Astrocyte (in vitro differentiated cells and primary cell): ENCODE results near the gene DOK7. TPM values are rescaled to one million over a fixed set of nuclear protein-coding genes. Genes with fewer than 3 reads are reported as not detected.
A peak's percentile ranks its signal among the peaks of the same experiment; 100 is the strongest.

Source experiments
- DNase-seq: peaks from one replicate; pipeline ENCODE4 v3.0.0-alpha.2; 2010; ENCODE audit warnings: low read depth
- FAIRE-seq: peaks from 2 replicates; lab custom pipeline; 2011; peaks lifted over from hg19 to GRCh38; lab: Jason Lieb, UNC
- H2AFZ ChIP-seq: 2 replicates; pipeline ENCODE4 v1.6.0; 2012; ENCODE audit warnings: low read depth, low read length, inconsistent platforms
- H3K27ac ChIP-seq: 2 replicates; pipeline ENCODE4 v1.5.1; 2011; ENCODE audit warnings: low read depth, low read length, inconsistent platforms
- H3K27me3 ChIP-seq: 2 replicates; pipeline ENCODE4 v1.6.0; 2011; ENCODE audit warnings: low read length, inconsistent platforms; ENCODE audit not compliant: insufficient read depth
- H3K36me3 ChIP-seq: 2 replicates; pipeline ENCODE4 v1.5.1; 2011; ENCODE audit warnings: low read length, inconsistent platforms; ENCODE audit not compliant: insufficient read depth
- H3K4me1 ChIP-seq: 2 replicates; pipeline ENCODE4 v1.5.1; 2011; ENCODE audit warnings: low read length, inconsistent platforms; ENCODE audit not compliant: insufficient read depth
- H3K4me2 ChIP-seq: 2 replicates; pipeline ENCODE4 v1.6.0; 2012; ENCODE audit warnings: low read length, inconsistent platforms
- H3K4me3 ChIP-seq: 2 replicates; pipeline ENCODE4 v1.5.1; 2011; ENCODE audit warnings: low read depth, mild to moderate bottlenecking, low read length, inconsistent platforms; ENCODE audit not compliant: insufficient read depth
- H3K79me2 ChIP-seq: 2 replicates; pipeline ENCODE4 v1.6.0; 2012; ENCODE audit warnings: mild to moderate bottlenecking, low read length, inconsistent platforms; ENCODE audit not compliant: insufficient read depth
- H3K9ac ChIP-seq: 2 replicates; pipeline ENCODE4 v1.6.0; 2012; ENCODE audit warnings: mild to moderate bottlenecking, low read length, inconsistent platforms
- H3K9me3 ChIP-seq: 2 replicates; pipeline ENCODE4 v1.5.1; 2012; ENCODE audit warnings: low read depth, mild to moderate bottlenecking, low read length, inconsistent platforms; ENCODE audit not compliant: insufficient read depth
- H4K20me1 ChIP-seq: 2 replicates; pipeline ENCODE4 v1.6.0; 2012; ENCODE audit warnings: low read length, inconsistent platforms; ENCODE audit not compliant: insufficient read depth
- H3K27ac Mint-ChIP-seq: one replicate; pipeline ENCODE4 v1.8.0; 2021; ENCODE audit warnings: mild to moderate bottlenecking, mixed read lengths; ENCODE audit not compliant: unreplicated experiment
- H3K27me3 Mint-ChIP-seq: one replicate; pipeline ENCODE4 v1.8.0; 2021; ENCODE audit warnings: low read depth, mixed read lengths; ENCODE audit not compliant: unreplicated experiment
- H3K36me3 Mint-ChIP-seq: one replicate; pipeline ENCODE4 v1.8.0; 2021; ENCODE audit warnings: low read depth, mixed read lengths; ENCODE audit not compliant: unreplicated experiment
- H3K4me1 Mint-ChIP-seq: one replicate; pipeline ENCODE4 v1.8.0; 2021; ENCODE audit warnings: low read depth, mixed read lengths; ENCODE audit not compliant: unreplicated experiment
- H3K4me3 Mint-ChIP-seq: one replicate; pipeline ENCODE4 v1.8.0; 2021; ENCODE audit warnings: mild to moderate bottlenecking, moderate library complexity, mixed read lengths; ENCODE audit not compliant: unreplicated experiment
- H3K9me3 Mint-ChIP-seq: one replicate; pipeline ENCODE4 v1.8.0; 2021; ENCODE audit warnings: mild to moderate bottlenecking, mixed read lengths; ENCODE audit not compliant: unreplicated experiment
- CTCF ChIP-seq: IDR thresholded peaks from 2 replicates; pipeline ENCODE4 v1.5.1; 2011; ENCODE audit warnings: low read depth, mild to moderate bottlenecking, inconsistent platforms, low read length, moderate library complexity; ENCODE audit not compliant: insufficient read depth
- EZH2 ChIP-seq: IDR thresholded peaks from 2 replicates; pipeline ENCODE4 v1.6.1; 2012; ENCODE audit warnings: mild to moderate bottlenecking, low read length, inconsistent platforms; ENCODE audit not compliant: insufficient read depth
- total RNA-seq: library from RNA; stranded (reverse); gene quantifications from 2 replicates; pipeline ENCODE4 v1.2.1, GENCODE V29; 2021

Gene DOK7
- total RNA-seq, 1 donor from 2014 or later, result not detected

GRCh38 chr4:3492741-3493719 lies 29.9 kb downstream of the DOK7 start:
- Histone ChIP-seq H3K4me1 (no peaks in the 10 kb centered on the region), H3K4me2 (no peak overlapping the region), H3K9ac (no peak overlapping the region), H3K36me3 (no peaks in the 10 kb centered on the region), H2AFZ (no peak overlapping the region), H3K79me2 (no peaks in the 10 kb centered on the region), H4K20me1 (peaks cover 17% of the 10 kb centered on the region), H3K4me3 (no peak overlapping the region), H3K9me3 (no peaks in the 10 kb centered on the region), H3K27ac (no peak overlapping the region), H3K27me3 (peaks cover 7% of the 10 kb centered on the region)
- TF ChIP-seq CTCF, result no peak
- TF ChIP-seq EZH2, result no peak
- Mint-ChIP-seq H3K9me3 (no peaks in the 10 kb centered on the region), H3K4me1 (peaks cover 6% of the 10 kb centered on the region), H3K27ac (no peak overlapping the region), H3K36me3 (no peaks in the 10 kb centered on the region), H3K27me3 (peaks cover 18% of the 10 kb centered on the region), H3K4me3 (no peak overlapping the region)
- FAIRE-seq (no peak), DNase-seq (peak; percentile 9)

GRCh38 chr4:3493720-3494461 lies 30.8 kb downstream of the DOK7 start:
- Histone ChIP-seq H3K36me3 (no peaks in the 10 kb centered on the region), H3K9ac (no peak overlapping the region), H3K4me3 (no peak overlapping the region), H3K4me1 (no peaks in the 10 kb centered on the region), H3K4me2 (no peak overlapping the region), H3K9me3 (no peaks in the 10 kb centered on the region), H3K27me3 (peaks cover 7% of the 10 kb centered on the region), H2AFZ (no peak overlapping the region), H3K27ac (no peak overlapping the region), H4K20me1 (peaks cover 21% of the 10 kb centered on the region), H3K79me2 (no peaks in the 10 kb centered on the region)
- H3K27me3 Mint-ChIP-seq, result peaks cover 12% of the 10 kb centered on the region
- no peaks in the 10 kb centered on the region for H3K36me3 Mint-ChIP-seq
- no peaks in the 10 kb centered on the region for H3K9me3 Mint-ChIP-seq
- DNase-seq (no peak), FAIRE-seq (no peak)
- TF ChIP-seq EZH2, result no peak
- no peak for TF ChIP-seq CTCF
- no peak overlapping the region for H3K4me3 Mint-ChIP-seq
- H3K4me1 Mint-ChIP-seq, result peaks cover 6% of the 10 kb centered on the region
- no peak overlapping the region for H3K27ac Mint-ChIP-seq
